ENCODE data around the gene CDKN1A. TPM values are rescaled to one million over a fixed set of nuclear protein-coding genes. Genes with fewer than 3 reads are reported as not detected.

Gene CDKN1A
- total and polyA plus RNA-seq, 9 of the 15 experiments (the other 6 are each of a cell fraction or from before 2014, with no cell fraction given), result 0.25 to 8.1 (median 5.1) TPM

- TF ChIP-seq, protein P1, sequence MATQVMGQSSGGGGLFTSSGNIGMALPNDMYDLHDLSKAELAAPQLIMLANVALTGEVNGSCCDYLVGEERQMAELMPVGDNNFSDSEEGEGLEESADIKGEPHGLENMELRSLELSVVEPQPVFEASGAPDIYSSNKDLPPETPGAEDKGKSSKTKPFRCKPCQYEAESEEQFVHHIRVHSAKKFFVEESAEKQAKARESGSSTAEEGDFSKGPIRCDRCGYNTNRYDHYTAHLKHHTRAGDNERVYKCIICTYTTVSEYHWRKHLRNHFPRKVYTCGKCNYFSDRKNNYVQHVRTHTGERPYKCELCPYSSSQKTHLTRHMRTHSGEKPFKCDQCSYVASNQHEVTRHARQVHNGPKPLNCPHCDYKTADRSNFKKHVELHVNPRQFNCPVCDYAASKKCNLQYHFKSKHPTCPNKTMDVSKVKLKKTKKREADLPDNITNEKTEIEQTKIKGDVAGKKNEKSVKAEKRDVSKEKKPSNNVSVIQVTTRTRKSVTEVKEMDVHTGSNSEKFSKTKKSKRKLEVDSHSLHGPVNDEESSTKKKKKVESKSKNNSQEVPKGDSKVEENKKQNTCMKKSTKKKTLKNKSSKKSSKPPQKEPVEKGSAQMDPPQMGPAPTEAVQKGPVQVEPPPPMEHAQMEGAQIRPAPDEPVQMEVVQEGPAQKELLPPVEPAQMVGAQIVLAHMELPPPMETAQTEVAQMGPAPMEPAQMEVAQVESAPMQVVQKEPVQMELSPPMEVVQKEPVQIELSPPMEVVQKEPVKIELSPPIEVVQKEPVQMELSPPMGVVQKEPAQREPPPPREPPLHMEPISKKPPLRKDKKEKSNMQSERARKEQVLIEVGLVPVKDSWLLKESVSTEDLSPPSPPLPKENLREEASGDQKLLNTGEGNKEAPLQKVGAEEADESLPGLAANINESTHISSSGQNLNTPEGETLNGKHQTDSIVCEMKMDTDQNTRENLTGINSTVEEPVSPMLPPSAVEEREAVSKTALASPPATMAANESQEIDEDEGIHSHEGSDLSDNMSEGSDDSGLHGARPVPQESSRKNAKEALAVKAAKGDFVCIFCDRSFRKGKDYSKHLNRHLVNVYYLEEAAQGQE (IDR thresholded peaks at IDR 0.05; ENCODE audit: borderline replicate concordance), result no peak
- TF ChIP-seq, protein P1 (CRISPR knock-in tag; IDR thresholded peaks at IDR 0.05; ENCODE audit: low read depth), result no peak
- no peak for TF ChIP-seq DPF2 (IDR thresholded peaks at IDR 0.05)
- TF ChIP-seq, protein P2, sequence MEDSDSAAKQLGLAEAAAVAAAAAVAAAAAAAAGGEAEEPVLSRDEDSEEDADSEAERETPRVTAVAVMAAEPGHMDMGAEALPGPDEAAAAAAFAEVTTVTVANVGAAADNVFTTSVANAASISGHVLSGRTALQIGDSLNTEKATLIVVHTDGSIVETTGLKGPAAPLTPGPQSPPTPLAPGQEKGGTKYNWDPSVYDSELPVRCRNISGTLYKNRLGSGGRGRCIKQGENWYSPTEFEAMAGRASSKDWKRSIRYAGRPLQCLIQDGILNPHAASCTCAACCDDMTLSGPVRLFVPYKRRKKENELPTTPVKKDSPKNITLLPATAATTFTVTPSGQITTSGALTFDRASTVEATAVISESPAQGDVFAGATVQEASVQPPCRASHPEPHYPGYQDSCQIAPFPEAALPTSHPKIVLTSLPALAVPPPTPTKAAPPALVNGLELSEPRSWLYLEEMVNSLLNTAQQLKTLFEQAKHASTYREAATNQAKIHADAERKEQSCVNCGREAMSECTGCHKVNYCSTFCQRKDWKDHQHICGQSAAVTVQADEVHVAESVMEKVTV (CRISPR knock-in tag; IDR thresholded peaks at IDR 0.05), result no peak
- no peak for TF ChIP-seq BDP1 (IDR thresholded peaks at IDR 0.05; ENCODE audit: insufficient read depth, insufficient read length)
- no peak for TF ChIP-seq TAF9B (IDR thresholded peaks at IDR 0.05; ENCODE audit: partially characterized antibody)
- no peak for TF ChIP-seq RAD51 (IDR thresholded peaks at IDR 0.05; ENCODE audit: borderline replicate concordance, low read depth)
- no peak for TF ChIP-seq BRF1 (IDR thresholded peaks at IDR 0.05; ENCODE audit: borderline replicate concordance, extremely low read depth, insufficient read length)
- TF ChIP-seq ZNF143 (CRISPR knock-in tag; IDR thresholded peaks at IDR 0.05), result no peak
- TF ChIP-seq KAT8 (IDR thresholded peaks at IDR 0.05; ENCODE audit: low read depth), result no peak
These were observed 27.6 kb upstream of the CDKN1A start (continued) for GRCh38 chr6:36650848-36651478.

Measured in K562 (cell line).